ENCODE measurements around the gene GPR68. TPM values are rescaled to one million over a fixed set of nuclear protein-coding genes. Genes with fewer than 3 reads are reported as not detected.

The GPR68 gene, protein sequence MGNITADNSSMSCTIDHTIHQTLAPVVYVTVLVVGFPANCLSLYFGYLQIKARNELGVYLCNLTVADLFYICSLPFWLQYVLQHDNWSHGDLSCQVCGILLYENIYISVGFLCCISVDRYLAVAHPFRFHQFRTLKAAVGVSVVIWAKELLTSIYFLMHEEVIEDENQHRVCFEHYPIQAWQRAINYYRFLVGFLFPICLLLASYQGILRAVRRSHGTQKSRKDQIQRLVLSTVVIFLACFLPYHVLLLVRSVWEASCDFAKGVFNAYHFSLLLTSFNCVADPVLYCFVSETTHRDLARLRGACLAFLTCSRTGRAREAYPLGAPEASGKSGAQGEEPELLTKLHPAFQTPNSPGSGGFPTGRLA
- polyA plus RNA-seq (ENCODE audit: insufficient read length in 10 of 10), result 1 to 10 TPM in 2 of 10 donors, under 1 TPM in 8; 0.62 to 1.6 (median 0.77) TPM
- long read RNA-seq, donor 1, result 0 reads
- long read RNA-seq, donor 2, result 0 reads
- long read RNA-seq, donor 3, result 0 reads
- long read RNA-seq, donor 4, result 0 reads
- long read RNA-seq, donor 5, result 0 reads
- long read RNA-seq, donor 6, result 0 reads
- long read RNA-seq, donor 7, result 0 reads
- long read RNA-seq, donor 8, result 0 reads
- long read RNA-seq, donor 9, result 0 reads

DNA sequence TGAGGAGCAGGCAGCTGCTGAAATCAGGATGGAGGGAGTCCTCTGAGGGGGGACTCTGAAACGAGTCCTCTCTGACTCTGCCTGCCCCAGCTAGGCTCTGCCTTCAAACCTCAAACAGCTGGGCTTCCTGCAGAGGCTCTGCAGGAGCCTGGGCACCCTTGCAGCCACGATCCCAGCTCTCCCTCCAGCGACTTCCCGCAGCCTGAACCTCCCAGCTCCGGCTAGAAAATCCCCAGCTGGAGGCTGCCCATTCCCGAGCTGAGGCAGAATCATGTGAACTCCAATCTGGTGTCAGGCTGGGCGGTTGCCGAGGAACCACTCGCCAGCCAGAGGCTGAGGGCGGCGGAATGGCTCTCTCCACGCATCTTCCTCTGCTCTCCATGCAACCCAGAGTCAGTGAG lies at the start of gene GPR68:
GPR68 (minus strand) TSS at position 204 of the 401 bp plus-strand sequence. CDS start 9,654 bp downstream, outside the sequence.
- peak in 1 of 3 donors; percentile 50 for DNase-seq

DNA sequence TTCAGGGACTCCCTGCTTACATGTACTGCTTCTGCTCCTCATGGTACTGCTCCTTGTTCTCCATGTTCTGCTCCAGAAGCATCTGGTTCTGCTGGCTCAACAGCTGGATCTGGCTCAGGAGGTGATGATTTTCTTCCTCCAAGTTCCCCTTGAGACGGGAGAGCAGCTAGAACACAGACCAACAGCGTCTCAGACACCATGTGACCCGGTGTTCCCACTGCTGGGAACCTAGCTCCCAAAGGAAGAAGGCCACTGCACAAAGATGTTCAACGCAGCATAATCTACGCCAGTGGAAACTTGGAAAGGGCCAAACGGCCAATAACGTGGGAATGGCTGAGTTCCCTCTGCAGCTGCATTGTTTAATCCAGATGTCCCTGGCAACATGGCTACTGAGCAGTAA lies 49.6 kb upstream of the GPR68 start:
- peak in 1 of 3 donors; percentile 46 for DNase-seq

DNA sequence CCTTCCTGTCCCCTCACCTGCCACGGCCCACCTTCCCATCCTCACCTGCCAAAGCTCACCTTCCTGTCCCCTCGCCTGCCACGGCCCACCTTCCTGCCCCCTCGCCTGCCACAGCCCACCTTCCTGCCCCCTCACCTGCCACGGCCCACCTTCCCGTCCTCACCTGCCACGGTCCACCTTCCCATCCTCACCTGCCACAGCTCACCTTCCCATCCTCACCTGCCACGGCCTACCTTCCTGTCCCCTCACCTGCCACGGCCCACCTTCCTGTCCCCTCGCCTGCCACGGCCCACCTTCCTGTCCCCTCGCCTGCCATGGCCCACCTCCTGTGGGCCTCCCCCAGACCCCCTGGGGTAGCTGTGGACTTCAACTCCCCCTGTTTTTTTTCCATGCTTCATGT lies 48.8 kb upstream of the GPR68 start:
- DNase-seq, result no peak

DNA sequence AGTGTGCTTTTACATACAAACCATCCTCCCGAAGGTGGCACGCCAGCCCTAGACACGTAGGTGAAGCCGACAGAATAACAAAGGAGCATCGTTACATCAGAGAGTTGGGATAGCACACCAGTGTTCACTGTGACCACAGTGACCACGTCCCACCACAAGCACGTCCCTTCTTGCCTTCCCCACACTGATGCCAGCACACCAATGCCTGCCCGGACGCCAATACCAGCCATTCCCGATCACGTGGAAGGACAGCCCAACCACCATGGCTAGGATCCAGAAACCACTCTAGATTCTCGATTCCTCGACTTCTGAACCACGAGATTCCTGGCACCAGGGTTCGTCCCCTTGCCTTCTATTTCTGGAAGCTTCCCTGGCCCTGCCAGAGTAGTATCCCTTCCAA lies 48.0 kb upstream of the GPR68 start:
- no peak for DNase-seq

DNA sequence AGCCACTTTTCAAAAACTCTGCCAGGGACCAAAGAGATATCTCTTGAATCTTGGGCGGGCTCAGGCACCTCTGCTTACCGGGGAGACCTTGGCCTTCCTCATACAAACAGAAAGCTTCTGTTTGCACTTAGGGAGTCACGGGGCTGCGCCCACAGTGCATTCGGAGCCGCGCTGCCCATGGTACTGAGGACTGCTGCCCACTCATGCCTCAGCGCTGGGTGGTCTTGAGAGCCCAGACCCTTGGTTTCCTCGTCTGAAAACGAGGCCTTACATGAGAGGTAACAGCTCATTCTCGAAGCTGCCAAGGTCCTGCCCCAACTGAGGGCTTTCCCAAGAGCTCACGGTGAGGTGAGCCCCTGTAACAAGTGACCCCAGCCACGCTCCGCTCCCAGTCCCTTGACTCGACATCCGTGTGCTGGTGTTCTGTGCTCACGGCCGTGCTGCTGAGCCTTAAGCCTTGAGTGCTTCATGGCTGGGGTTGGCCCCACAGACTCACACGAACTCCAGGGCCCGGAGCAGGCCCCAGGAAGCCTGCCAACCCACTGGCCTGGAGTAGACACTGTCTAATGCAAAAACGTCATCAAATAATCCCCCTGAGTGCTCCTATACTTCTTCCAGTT lies 47.4 kb upstream of the GPR68 start:
- DNase-seq, result no peak

DNA sequence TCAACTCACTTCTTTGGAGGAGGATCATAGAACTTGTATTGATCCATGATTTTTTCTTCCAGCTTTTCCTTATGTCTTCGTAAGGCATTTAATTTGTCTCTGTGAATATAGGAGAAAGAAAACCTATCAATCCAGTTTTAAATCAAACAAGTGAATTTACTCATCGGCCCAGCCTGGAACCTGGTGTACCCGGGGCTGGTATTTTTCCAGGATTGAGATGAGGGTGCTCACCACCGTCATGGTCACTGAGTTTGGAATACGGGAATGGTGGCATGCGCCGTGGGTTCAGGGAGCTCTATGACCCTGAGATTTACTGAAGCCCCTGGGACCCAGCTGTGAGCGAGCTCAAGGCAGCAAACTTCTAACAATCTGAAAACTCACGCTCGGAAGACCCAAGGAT lies 46.5 kb upstream of the GPR68 start:
- DNase-seq, result no peak

DNA sequence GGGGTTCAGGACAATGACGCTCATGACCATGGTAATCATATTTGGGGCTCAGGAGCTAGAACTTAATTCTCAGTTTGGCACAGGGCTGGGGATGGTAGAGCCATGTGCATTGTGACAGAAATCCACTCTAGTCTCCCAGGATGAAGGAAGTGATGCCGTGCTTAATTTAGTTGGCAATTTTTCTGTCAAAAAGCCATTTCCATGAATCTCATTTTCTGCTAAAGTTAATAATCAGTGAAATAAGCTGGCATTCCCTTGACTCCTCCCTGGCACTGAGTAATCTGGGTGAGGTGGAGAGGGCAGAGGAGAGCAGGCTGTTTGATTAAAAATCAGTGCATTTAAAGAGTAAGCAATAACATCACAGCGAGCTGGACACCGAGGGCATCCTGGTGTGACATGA lies 45.0 kb upstream of the GPR68 start:
- no peak for DNase-seq

DNA sequence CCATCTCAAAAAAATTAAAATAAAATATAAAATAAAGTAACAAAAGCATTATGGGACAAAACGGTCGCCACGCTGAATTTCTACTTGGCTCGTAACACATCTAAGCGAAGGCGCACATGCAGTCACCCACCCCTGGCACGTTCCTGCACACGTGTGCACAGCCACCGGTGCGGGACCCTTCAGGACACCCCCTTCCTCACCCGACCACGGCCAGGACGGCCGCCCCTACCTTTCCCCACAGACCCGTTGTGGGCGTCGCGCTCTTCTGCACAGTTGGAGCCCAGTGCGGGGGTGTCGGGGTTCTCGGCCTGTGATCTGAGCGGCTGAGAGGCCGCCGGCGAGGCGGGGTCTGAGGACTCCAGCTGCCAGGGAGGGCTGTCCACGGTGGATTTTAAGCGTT lies 44.4 kb upstream of the GPR68 start:
- DNase-seq, result no peak

DNA sequence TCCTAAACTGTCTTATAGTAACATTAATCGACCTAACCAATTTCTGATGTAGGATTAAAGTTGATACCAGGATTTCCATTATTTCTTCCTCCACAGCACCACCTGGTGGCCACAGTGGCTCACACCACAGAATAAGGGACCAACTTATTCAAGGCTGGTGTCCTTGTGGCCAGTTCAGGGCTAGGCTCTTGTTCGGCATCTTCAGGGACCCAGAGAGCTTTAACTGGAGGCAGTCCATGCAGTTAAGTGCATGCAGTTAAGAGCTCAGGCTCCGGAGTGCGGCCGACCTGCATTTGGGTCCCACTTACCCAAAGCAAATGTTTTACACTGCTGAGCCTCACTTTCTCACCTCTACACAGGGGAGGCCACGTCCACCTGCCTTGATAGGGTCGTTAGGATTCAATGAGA lies 42.0 kb upstream of the GPR68 start:
- peak; percentile 63 to 79 (median 74) for DNase-seq

DNA sequence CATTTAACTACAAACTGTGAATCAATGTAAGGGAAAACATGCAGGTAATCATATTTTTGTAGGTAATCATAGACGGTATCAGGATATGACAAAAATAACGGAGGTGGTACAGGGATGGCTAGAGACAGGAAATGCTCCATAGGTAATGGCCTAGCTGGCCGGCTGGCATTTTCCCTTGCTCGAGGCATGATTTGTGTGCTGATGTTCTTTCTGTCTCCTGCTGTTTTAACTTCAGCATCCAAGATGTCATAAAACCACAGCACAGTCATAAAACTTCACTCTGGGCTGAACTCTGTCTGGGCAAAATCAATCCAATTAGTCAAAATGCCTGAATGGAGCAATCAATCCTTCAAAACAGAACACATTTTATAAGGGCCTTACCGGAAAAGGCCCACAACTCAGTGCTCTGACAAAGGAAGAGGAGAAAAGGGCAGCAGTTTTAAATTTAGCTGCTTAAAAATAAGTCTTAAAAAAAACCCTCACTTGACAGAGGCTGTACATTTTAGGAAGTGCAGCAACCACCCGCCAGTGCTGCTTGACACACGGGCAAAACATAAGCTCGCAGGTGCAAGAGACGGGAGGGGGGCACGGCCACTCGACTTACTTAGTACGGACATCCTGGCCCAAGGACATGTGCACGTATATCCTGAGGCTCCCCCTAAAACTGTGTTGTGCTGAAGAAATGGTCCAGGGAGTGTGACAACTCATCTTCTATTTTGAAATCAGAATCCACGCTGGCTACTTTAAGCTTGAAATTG lies 40.5 kb upstream of the GPR68 start:
- no peak for DNase-seq

DNA sequence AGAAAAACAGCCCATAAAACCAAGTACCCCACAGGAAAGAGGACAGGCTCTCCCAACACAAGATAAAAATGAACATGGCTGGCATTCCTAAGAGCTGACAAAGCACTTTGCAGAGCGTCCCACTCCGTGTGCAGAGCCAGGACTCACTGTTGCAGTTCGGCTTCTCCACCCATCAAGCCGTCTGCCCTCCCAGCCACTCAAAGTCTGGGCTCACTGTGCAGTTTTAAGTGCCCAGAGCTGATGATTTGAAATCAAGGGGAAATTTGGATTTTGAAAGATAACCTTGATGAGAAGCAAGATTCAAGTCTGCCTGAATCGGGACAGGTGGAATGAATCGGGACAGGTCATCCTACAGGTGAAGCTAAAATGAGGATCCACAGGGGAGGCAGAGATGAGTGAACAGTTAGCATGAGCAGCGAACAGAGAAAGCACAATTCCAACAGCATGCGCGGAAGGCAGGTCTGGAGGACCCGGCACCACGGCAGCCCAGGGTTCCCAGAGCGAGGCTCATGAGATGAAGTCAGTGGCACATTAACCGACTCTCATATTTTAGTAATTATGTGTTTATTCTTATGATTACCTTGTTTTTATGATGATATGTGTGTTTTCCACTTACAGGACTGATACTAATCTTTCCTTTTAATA lies 39.8 kb upstream of the GPR68 start:
- peak in 1 of 3 donors; percentile 31 for DNase-seq

DNA sequence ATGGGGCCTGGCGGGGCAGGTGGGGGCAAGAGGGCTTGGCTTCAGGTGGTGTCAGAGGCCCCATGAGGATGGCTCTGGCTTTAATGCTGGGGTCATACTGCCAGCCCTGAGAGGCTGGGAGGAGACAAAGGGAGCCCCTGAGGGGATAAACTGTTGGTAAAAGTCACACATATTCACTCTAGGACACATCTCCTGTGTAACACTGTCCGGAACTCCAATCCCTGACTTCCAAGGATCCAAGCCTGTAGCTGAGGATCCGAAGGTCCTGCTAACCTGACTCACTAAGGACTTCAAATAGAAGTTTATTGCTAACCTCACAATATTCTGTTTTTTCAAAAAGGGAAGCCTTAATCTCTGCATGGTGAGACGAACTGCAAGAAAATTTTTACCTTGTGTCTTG lies 39.2 kb upstream of the GPR68 start:
- no peak for DNase-seq

DNA sequence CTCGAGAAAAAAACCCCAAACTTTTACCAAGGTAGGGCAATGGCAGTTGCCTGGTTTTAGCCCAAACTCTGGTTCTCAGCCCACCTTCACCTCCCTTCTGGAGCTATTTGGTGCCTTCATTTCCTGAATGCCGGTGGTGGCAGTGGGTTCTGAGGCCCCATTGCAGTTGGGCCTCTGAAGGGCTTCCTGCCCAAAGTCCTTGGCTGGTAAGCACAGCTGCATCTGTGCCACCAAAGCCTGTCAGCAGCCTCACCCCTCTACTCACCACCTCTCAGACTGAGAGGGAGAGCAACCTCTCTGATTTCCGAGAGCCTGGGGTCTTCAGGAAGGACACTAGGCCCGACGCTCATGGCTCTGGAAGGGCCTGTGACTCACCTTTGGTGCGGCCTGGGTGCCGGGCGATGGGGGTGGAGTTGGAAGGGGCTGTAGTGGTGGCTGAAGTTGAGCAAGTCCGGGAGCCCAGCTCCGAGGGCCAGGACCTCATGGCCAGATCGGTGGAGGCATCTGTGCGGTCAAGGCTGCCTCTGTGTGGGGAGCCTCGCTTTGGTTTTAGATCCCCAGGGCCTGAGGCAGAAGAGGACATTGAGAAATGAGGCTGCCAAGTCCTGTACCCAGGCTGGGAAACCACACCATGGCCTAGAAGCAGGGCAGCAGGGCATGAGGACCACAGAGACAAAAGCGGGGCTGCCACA lies 38.6 kb upstream of the GPR68 start:
- no peak for DNase-seq

DNA sequence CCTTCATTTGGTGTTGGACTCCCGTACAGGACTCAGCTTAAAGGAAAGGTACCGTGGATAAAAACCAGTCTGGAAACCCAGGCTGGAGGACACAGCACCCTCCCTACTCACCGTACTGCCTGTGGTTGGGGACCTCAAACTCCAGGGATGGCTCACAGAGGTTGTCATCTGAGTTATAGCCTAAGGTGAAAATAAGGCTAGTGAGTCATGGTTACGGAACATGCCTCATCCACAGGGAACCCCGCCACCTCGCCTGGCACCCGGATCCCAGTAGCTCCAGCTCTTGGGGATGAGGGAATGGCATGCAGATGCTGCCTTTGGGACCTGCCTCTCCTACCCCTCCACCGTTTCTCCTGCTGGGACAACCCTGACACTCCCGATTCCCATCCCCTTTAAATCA lies 36.8 kb upstream of the GPR68 start:
- DNase-seq, result no peak

DNA sequence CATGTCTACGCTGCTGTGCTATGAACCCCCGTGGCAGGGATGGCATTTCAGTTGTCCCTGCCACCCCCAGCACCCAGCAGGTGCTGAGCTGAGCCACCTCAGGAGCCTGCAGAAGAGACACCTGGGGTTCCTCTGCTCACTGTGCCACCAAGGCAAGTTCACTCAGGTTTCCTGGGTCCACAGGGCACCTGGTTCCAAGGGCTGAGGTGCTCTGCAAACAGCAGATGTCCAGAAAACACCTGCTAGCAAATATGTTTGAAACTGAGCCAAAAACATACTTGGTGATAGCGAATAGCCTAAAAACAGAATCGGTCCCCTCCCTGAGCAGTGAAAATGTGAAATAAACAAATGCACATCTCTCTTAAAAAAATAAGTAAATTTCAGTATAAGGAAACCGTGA lies 35.6 kb upstream of the GPR68 start:
- DNase-seq, result no peak

DNA sequence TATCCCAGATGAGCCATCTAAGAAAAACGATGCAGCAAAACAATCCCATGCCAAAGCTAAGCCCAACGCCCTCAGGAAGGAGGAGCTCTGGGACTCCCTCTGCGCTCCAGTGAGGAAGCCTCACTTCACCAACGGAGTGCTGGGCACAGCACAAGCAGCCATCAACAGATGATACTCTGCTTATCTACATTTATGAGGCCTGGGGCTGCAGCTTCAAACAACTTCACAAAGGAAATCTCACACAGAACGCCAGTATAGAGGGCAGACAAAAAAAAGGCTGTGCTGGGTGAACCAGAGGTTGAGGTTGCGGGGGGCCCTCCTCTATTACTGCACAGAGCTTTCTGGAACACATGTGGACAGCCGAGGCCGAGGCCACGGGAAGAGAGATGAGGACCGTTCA lies 34.9 kb upstream of the GPR68 start:
- no peak for DNase-seq

DNA sequence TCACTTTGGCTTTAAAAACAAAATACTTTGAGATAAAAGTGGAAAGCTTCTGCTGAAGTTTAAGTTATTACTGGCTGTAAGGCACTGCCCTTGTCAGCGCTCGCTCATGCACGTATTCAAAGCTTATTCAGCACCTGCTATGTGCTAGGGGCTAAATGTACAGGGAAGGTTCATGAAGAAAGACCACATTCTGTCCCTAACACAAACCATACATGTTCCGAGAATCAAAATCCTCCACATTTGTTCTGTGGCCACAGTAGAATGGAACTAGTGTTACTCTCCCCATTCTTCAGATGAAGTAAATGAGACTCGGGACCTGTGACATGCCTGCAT lies 33.8 kb upstream of the GPR68 start:
- no peak for DNase-seq

DNA sequence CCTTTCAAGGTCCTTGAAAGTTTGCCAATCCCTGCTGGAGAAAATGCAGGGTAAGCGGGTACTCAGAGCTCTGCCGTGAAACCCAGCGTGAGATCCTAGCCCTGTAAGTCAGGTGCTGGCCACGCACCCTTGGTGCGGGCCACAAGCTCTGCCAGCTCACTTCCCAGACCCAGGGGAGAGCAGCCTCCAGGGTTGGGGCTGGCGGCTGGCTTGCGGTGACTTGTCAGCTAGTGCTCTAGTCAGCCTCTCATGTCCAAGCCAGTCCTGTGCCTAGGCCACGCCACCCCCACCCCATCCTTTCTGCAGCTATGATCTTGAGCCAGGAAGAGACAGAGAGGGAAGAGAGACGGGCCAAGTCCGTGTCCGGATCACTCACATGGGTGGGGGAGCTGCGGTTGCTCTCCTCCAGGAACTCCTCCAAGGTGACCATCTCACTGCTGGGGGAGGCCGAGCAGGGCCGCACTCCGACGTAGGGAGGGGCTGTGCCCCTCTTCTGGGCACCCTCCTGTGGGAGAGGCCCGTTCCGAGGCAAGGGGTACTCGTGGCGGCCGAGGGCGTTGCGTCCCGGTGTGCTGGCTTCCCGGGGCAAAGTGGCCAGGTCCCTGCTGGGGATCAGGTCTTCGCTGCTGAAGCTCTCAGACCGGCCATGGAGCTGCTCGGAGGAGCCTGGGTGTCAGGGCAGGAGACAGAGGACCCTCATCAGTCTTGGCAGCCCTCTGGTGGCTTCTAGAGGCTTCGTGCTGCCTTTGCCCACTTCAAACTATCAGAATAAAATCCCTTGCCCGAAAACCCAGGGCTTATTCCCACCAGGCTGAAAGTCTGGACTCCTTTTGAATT lies 33.3 kb upstream of the GPR68 start:
- no peak for DNase-seq

DNA sequence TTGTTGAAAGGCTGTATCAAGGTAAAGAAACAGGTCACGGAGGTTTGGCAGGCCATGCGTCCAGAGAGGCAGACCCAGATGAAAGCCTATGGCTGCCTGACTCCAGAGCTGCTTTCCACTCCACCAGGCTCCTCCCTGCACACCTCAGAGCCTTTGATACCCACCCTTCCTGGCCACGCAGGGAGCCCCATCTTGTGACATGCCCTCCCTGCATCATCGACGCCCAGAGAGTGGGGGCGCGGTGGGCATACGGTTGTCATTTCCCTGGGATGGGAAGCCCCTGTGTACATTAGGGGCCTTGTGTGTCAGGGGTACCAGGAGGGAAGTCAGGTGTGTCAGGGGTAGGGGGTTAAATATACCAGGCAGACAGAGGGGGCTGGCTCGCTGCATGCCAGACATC lies 30.3 kb upstream of the GPR68 start:
- no peak for DNase-seq

DNA sequence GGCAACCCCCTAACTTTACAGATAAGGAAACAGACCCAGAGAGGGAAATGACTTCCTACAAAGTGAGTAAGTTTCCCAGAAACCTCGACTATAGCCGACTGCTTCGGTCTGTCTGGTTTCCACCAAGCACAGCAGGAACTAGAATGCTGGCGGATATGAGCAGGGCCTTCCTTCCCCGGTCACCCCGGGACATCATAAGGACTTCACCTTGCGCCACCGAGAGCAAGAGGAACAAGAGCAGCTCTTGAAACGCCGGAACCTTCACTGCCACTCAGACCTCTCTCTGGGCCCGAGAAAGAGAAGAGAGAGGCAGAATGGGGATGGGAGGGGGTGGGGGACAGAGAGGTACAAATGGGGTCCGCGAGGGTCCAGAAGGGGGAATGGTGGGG lies 29.4 kb upstream of the GPR68 start:
- no peak for DNase-seq

Data from muscle of back (tissue), 13 donors.